A673 (cell line): ENCODE results near the gene DLD. TPM values are rescaled to one million over a fixed set of nuclear protein-coding genes. Genes with fewer than 3 reads are reported as not detected.

Experiments
- BruUV-seq: library from RNA; stranded (reverse); fragments of 400-500 nt; replicated peaks from 2 replicates; lab custom pipeline; 2021; lab: Mats Ljungman, UMichigan
- CTCF ChIA-PET: fragments of 300-600 bp; sonication (Branson Sonifier 250); formaldehyde crosslinking; loops from one replicate; lab custom pipeline; 2022; ENCODE audit warnings: antibody characterized with exemption; lab: Charles Lee
- POLR2A ChIA-PET: fragments of 300-600 bp; sonication (Branson Sonifier 250); formaldehyde crosslinking; loops from one replicate; lab custom pipeline; 2022; ENCODE audit warnings: antibody characterized with exemption; ENCODE audit not compliant: low non-redundant PET; lab: Charles Lee
- DNase-seq: peaks from one replicate; pipeline ENCODE4 v3.0.0-alpha.2; 2015; ENCODE audit warnings: low spot score
- H3K27ac ChIP-seq: fragments of 200-600 bp; sonication (generic); 2 replicates; pipeline ENCODE4 v1.5.1; 2016; ENCODE audit warnings: mixed run types, low read depth, mild to moderate bottlenecking, mixed read lengths, antibody characterized with exemption, low read length; ENCODE audit not compliant: poor library complexity, severe bottlenecking
- H3K27me3 ChIP-seq: fragments of 200-600 bp; sonication (generic); replicated peaks from 2 replicates; pipeline ENCODE4 v1.6.1; 2017; ENCODE audit warnings: mixed run types, low read depth, mild to moderate bottlenecking, mixed read lengths, antibody characterized with exemption, low read length; ENCODE audit not compliant: insufficient read depth, poor library complexity
- H3K36me3 ChIP-seq: fragments of 200-600 bp; sonication (generic); 2 replicates; pipeline ENCODE4 v1.6.1; 2016; ENCODE audit warnings: mixed run types, mild to moderate bottlenecking, mixed read lengths, antibody characterized with exemption, low read length; ENCODE audit not compliant: insufficient read depth, poor library complexity, severe bottlenecking
- H3K4me1 ChIP-seq: fragments of 200-600 bp; sonication (generic); 2 replicates; pipeline ENCODE4 v1.6.1; 2017; ENCODE audit warnings: mixed run types, mild to moderate bottlenecking, mixed read lengths, antibody characterized with exemption, low read length; ENCODE audit not compliant: insufficient read depth, poor library complexity, severe bottlenecking
- H3K4me3 ChIP-seq: fragments of 200-600 bp; sonication (generic); 2 replicates; pipeline ENCODE4 v1.5.1; 2016; ENCODE audit warnings: low read depth, mixed run types, mild to moderate bottlenecking, mixed read lengths, low read length; ENCODE audit not compliant: poor library complexity, severe bottlenecking
- H3K9me3 ChIP-seq: fragments of 200-600 bp; sonication (generic); 2 replicates; pipeline ENCODE4 v1.6.1; 2016; ENCODE audit warnings: mixed run types, low read depth, mild to moderate bottlenecking, mixed read lengths, antibody characterized with exemption, low read length; ENCODE audit not compliant: poor library complexity, severe bottlenecking
- EZH2 ChIP-seq: fragments of 200-600 bp; sonication (generic); IDR thresholded peaks from 2 replicates; pipeline ENCODE4 v1.6.1; 2017; ENCODE audit warnings: borderline replicate concordance, low read depth, mild to moderate bottlenecking, mixed read lengths, antibody characterized with exemption, low read length; ENCODE audit not compliant: poor library complexity, severe bottlenecking
- intact Hi-C: fragments of 100-400 bp; cut with micrococcal nuclease; formaldehyde crosslinking; loops from one replicate; pipeline ENCODE4 v1.10.0; 2022; ENCODE audit not compliant: unreplicated experiment
- total RNA-seq: library from RNA; stranded (reverse); gene quantifications from 2 replicates; pipeline ENCODE4 v1.2.3, GENCODE V29; 2021
- TF ChIP-seq, protein P1 (sequence below): fragments of 300-800, 200-600 bp; sonication (generic); conservative IDR thresholded peaks from 2 replicates; pipeline ENCODE4 v1.5.1; 2017; ENCODE audit warnings: low read depth, mild to moderate bottlenecking, antibody characterized with exemption, low read length, moderate library complexity, mixed read lengths

The DLD gene
- total RNA-seq, 1 experiment from 2014 or later = 121 TPM

DNA sequence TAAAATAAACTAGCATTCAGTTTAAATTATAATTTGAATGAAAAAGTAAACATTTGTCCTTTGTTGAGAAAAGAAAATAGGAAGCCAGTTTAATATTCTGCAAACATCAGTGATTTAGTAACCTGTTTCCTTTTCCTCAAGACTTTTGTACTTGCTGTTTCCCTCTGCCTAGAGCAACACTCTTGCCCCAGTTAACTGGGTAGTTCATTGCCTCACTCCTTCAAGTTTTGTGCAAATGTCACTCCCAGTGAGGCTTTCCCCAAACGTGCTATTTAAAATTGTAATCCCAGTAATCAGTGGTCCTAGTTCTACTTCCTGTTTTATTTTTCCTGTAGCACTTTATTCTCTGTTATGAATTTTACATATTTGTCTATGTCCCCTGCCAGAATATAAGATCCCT, 23.8 kb downstream of the DLD start:
- no peak for DNase-seq
- TF ChIP-seq EZH2 = no peak
- TF ChIP-seq, protein P1, sequence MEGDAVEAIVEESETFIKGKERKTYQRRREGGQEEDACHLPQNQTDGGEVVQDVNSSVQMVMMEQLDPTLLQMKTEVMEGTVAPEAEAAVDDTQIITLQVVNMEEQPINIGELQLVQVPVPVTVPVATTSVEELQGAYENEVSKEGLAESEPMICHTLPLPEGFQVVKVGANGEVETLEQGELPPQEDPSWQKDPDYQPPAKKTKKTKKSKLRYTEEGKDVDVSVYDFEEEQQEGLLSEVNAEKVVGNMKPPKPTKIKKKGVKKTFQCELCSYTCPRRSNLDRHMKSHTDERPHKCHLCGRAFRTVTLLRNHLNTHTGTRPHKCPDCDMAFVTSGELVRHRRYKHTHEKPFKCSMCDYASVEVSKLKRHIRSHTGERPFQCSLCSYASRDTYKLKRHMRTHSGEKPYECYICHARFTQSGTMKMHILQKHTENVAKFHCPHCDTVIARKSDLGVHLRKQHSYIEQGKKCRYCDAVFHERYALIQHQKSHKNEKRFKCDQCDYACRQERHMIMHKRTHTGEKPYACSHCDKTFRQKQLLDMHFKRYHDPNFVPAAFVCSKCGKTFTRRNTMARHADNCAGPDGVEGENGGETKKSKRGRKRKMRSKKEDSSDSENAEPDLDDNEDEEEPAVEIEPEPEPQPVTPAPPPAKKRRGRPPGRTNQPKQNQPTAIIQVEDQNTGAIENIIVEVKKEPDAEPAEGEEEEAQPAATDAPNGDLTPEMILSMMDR = no peak

DNA sequence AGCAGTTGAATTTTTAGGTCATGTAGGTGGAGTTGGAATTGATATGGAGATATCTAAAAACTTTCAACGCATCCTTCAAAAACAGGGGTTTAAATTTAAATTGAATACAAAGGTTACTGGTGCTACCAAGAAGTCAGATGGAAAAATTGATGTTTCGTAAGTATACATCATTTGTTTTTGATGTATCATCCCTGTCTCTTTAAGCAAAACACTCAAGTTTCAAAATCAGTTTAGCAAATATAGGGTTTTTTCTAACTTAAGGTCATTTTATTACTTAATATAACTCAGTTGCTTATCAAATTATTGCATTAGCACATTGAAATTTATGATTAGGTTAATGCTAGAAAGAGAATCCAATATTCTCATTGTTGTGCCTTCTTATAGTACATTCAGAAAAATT, 24.6 kb downstream of the DLD start:
- no peaks in the 10 kb centered on the region for H3K27me3 ChIP-seq
- no peak overlapping the region for H3K4me3 ChIP-seq
- ChIA-PET CTCF (interaction anchor here (0.6 to 0.7 kb wide), 2 partner anchors 41 to 544 kb away, joined by 3 to 6 read pairs; no protein-coding TSS in a partner anchor), POLR2A (no interaction called here)
- no peak overlapping the region for H3K27ac ChIP-seq
- DNase-seq = no peak
- peaks cover 3% of the 10 kb centered on the region for H3K9me3 ChIP-seq
- peaks cover 15% of the 10 kb centered on the region for H3K4me1 ChIP-seq
- peaks cover 73% of the 10 kb centered on the region for H3K36me3 ChIP-seq
- intact Hi-C loops = no loop called here
- TF ChIP-seq EZH2 = no peak
- TF ChIP-seq, protein P1 = no peak
- BruUV-seq = no TSS peak

More for the DNA sequence above, 23.8 kb downstream of the DLD start:
- ChIA-PET POLR2A (no interaction called here), CTCF (no interaction called here)
- no peak overlapping the region for H3K27ac ChIP-seq
- peaks cover 9% of the 10 kb centered on the region for H3K4me1 ChIP-seq
- H3K36me3 ChIP-seq = peaks cover 75% of the 10 kb centered on the region
- intact Hi-C loops = no loop called here
- BruUV-seq = no TSS peak
- peaks cover 3% of the 10 kb centered on the region for H3K9me3 ChIP-seq
- H3K4me3 ChIP-seq = no peak overlapping the region
- H3K27me3 ChIP-seq = no peaks in the 10 kb centered on the region

DNA sequence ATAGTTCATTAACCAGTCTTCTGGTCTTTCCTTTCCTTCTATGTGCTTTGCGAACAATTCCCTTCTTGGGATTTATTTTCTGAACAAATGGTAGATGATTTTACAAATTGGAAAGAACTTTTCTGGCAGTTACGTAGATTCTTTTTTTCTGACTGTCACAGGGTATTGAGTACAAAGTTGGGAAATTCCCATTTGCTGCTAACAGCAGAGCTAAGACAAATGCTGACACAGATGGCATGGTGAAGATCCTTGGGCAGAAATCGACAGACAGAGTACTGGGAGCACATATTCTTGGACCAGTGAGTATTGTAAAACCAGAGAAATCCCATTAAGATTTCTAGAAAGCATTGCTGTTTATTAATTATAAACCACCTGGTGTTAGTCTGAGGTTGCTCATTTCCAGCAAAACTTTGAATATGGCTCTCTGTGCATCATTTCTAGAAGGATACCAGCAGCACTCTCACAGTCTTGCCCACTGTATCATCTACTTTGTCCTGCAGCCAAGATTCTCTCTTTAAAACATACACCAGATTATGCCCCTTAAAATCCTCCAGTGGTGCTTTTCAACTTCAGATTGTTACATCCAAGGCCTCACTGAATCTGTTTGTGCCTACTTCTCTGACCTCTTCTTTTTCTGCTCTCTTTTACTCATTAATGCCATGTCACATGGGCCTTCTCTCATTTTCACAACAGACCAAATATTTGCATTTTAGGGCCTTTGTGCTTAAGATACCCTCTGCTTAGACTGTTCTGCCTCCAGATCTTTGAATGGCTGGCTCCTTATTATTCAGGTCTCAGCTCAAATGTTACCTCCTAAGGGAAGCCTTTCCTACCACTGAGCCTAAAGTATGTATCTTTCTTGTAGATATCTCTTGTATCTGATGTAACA, 27.0 kb downstream of the DLD start:
- BruUV-seq = no TSS peak
- Histone ChIP-seq H3K27ac (peak overlapping the region; percentile 38), H3K4me3 (no peak overlapping the region), H3K4me1 (peaks cover 18% of the 10 kb centered on the region), H3K36me3 (peaks cover 65% of the 10 kb centered on the region), H3K27me3 (no peaks in the 10 kb centered on the region), H3K9me3 (no peaks in the 10 kb centered on the region)
- DNase-seq = no peak
- TF ChIP-seq, protein P1 = no peak
- TF ChIP-seq EZH2 = no peak
- POLR2A ChIA-PET = no interaction called here
- intact Hi-C loops = no loop called here
- CTCF ChIA-PET = no interaction called here
